Embryonic facial prominence (tissue), 1 donor: ENCODE data around the gene ARRDC4.

Experiments
- DNase-seq: peaks from one replicate; pipeline ENCODE4 v3.0.0-alpha.2; 2016; ENCODE audit errors: extremely low spot score

Gene ARRDC4

GRCh38 chr15:97998307-97999071 is 38.0 kb downstream of the ARRDC4 start:
- no peak for DNase-seq

- DNase-seq, result no peak
These were observed 40.0 kb downstream of the ARRDC4 start for GRCh38 chr15:98000249-98001203.

- DNase-seq, result no peak
These were observed 41.2 kb downstream of the ARRDC4 start for GRCh38 chr15:98001663-98002194.

- no peak for DNase-seq
These were observed 41.9 kb downstream of the ARRDC4 start for GRCh38 chr15:98002419-98002818.

- DNase-seq, result no peak
These were observed 42.4 kb downstream of the ARRDC4 start for GRCh38 chr15:98002866-98003265.

GRCh38 chr15:98003518-98003917 is 43.0 kb downstream of the ARRDC4 start:
- DNase-seq, result no peak

- no peak for DNase-seq
These were observed 43.5 kb downstream of the ARRDC4 start for GRCh38 chr15:98003996-98004395.

- no peak for DNase-seq
These were observed 45.2 kb downstream of the ARRDC4 start for GRCh38 chr15:98005659-98006058.

- DNase-seq, result no peak
These were observed 48.7 kb downstream of the ARRDC4 start for GRCh38 chr15:98009169-98009568.

- no peak for DNase-seq
These were observed 49.5 kb downstream of the ARRDC4 start for GRCh38 chr15:98009971-98010370.

- no peak for DNase-seq
These were observed 51.9 kb downstream of the ARRDC4 start for GRCh38 chr15:98012354-98012753.

GRCh38 chr15:98013631-98014030 is 53.1 kb downstream of the ARRDC4 start:
- DNase-seq, result no peak

GRCh38 chr15:98017150-98017964 is 56.9 kb downstream of the ARRDC4 start:
- no peak for DNase-seq

GRCh38 chr15:98018761-98019351 is 58.4 kb downstream of the ARRDC4 start:
- DNase-seq, result no peak
